Measurements from ENCODE around the gene C6orf89.

Gene C6orf89

GRCh38 chr6:36917541-36918193 lies 31.9 kb downstream of the C6orf89 start:
- TF ChIP-seq CTCF (conservative IDR thresholded peaks at IDR 0.05; ENCODE audit: control insufficient read depth, insufficient read depth, low read depth, low read length): no peak
- no peak overlapping the region for H3K4me3 ChIP-seq (ENCODE audit: control insufficient read depth, low read depth, low read length)
- DNase-seq (ENCODE audit: low read depth): peak; percentile 24

- no peak for TF ChIP-seq CTCF (conservative IDR thresholded peaks at IDR 0.05; ENCODE audit: control insufficient read depth, insufficient read depth, low read depth, low read length)
- no peak for DNase-seq (ENCODE audit: low read depth)
- no peak overlapping the region for H3K4me3 ChIP-seq (ENCODE audit: control insufficient read depth, low read depth, low read length)
Observed at GRCh38 chr6:36920049-36920448, 34.3 kb downstream of the C6orf89 start.

GRCh38 chr6:36920546-36920945 lies 34.8 kb downstream of the C6orf89 start:
- DNase-seq (ENCODE audit: low read depth): peak; percentile 68
- no peak overlapping the region for H3K4me3 ChIP-seq (ENCODE audit: control insufficient read depth, low read depth, low read length)
- no peak for TF ChIP-seq CTCF (conservative IDR thresholded peaks at IDR 0.05; ENCODE audit: control insufficient read depth, insufficient read depth, low read depth, low read length)

- peak; percentile 47 for DNase-seq (ENCODE audit: low read depth)
- TF ChIP-seq CTCF (conservative IDR thresholded peaks at IDR 0.05; ENCODE audit: control insufficient read depth, insufficient read depth, low read depth, low read length): no peak
- no peak overlapping the region for H3K4me3 ChIP-seq (ENCODE audit: control insufficient read depth, low read depth, low read length)
Observed at GRCh38 chr6:36924131-36924530, 38.4 kb downstream of the C6orf89 start.

- H3K4me3 ChIP-seq (ENCODE audit: control insufficient read depth, low read depth, low read length): no peak overlapping the region
- TF ChIP-seq CTCF (conservative IDR thresholded peaks at IDR 0.05; ENCODE audit: control insufficient read depth, insufficient read depth, low read depth, low read length): no peak
- no peak for DNase-seq (ENCODE audit: low read depth)
Observed at GRCh38 chr6:36924778-36925374, 39.1 kb downstream of the C6orf89 start.

- no peak for TF ChIP-seq CTCF (conservative IDR thresholded peaks at IDR 0.05; ENCODE audit: control insufficient read depth, insufficient read depth, low read depth, low read length)
- no peak for DNase-seq (ENCODE audit: low read depth)
- H3K4me3 ChIP-seq (ENCODE audit: control insufficient read depth, low read depth, low read length): no peak overlapping the region
Observed at GRCh38 chr6:36925809-36926208, 40.1 kb downstream of the C6orf89 start.

Measured in fibroblast of mammary gland (primary cell).